ENCODE measurements around the gene PRPS1L1. TPM values are rescaled to one million over a fixed set of nuclear protein-coding genes. Genes with fewer than 3 reads are reported as not detected.

Gene PRPS1L1
- total RNA-seq, 1 experiment from 2014 or later = not detected

DNA sequence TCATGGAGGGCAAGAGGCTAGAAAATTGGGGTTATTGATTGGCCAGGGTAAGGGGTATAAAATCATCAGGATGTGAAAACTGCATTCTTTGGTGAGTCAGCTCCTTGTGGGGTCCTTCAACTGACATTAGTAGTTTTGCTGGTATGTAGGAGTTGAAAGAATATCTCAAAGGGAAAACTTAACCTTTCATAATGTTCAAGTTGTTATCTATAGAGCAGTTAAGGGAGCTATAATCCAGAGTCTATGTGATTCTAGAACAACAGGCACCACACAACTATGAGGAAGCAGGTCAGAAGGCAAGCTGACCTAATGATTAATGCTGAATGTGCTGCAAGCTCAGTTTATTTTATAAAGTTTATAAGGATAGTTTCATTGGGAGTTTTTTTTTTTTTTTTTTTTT lies 13.7 kb downstream of the PRPS1L1 start:
- no peaks in the 10 kb centered on the region for H3K4me1 ChIP-seq
- Mint-ChIP-seq H3K27ac (ENCODE audit: unreplicated experiment) (no peak overlapping the region), H3K27me3 (ENCODE audit: insufficient read depth, unreplicated experiment) (no peaks in the 10 kb centered on the region), H3K4me1 (ENCODE audit: low read depth, unreplicated experiment) (no peaks in the 10 kb centered on the region), H3K9me3 (ENCODE audit: unreplicated experiment) (peaks cover 20% of the 10 kb centered on the region), H3K36me3 (ENCODE audit: insufficient read depth, unreplicated experiment) (no peaks in the 10 kb centered on the region), H3K4me3 (ENCODE audit: unreplicated experiment) (no peak overlapping the region)
- H3K4me3 ChIP-seq (ENCODE audit: low read depth, low read length) = no peak overlapping the region
- intact Hi-C loops (cut with micrococcal nuclease; ENCODE audit: unreplicated experiment) = no loop called here
- no peaks in the 10 kb centered on the region for H3K9me3 ChIP-seq
- no peaks in the 10 kb centered on the region for H3K27me3 ChIP-seq (replicated peaks; ENCODE audit: control insufficient read depth, insufficient read depth, low read length)
- no peak for TF ChIP-seq CTCF (IDR thresholded peaks at IDR 0.05; ENCODE audit: insufficient read depth in 1 of 2, low read depth in 1 of 2, low read length in 1 of 2, severe bottlenecking in 1 of 2, unreplicated experiment in 1 of 2)
- H3K36me3 ChIP-seq (ENCODE audit: control insufficient read depth, insufficient read depth, low read length) = no peaks in the 10 kb centered on the region
- POLR2A ChIA-PET = no interaction called here
- no peak for DNase-seq
- CTCF ChIA-PET = no interaction called here
- BruUV-seq (replicated peaks) = no TSS peak

GRCh38 chr7:18004372-18004771 lies 23.3 kb downstream of the PRPS1L1 start:
- H3K36me3 Mint-ChIP-seq (ENCODE audit: insufficient read depth, unreplicated experiment) = no peaks in the 10 kb centered on the region
- no peaks in the 10 kb centered on the region for H3K27me3 ChIP-seq (replicated peaks; ENCODE audit: control insufficient read depth, insufficient read depth, low read length)
- H3K9me3 ChIP-seq = no peaks in the 10 kb centered on the region
- H3K4me1 ChIP-seq = no peaks in the 10 kb centered on the region
- no peak for TF ChIP-seq CTCF (IDR thresholded peaks at IDR 0.05; ENCODE audit: insufficient read depth in 1 of 2, low read depth in 1 of 2, low read length in 1 of 2, severe bottlenecking in 1 of 2, unreplicated experiment in 1 of 2)
- H3K27ac Mint-ChIP-seq (ENCODE audit: unreplicated experiment) = no peak overlapping the region
- no peaks in the 10 kb centered on the region for H3K36me3 ChIP-seq (ENCODE audit: control insufficient read depth, insufficient read depth, low read length)
- H3K4me3 ChIP-seq (ENCODE audit: low read depth, low read length) = no peak overlapping the region
- no peak for DNase-seq
- no peak overlapping the region for H3K4me3 Mint-ChIP-seq (ENCODE audit: unreplicated experiment)
- CTCF ChIA-PET = no interaction called here
- H3K4me1 Mint-ChIP-seq (ENCODE audit: low read depth, unreplicated experiment) = no peaks in the 10 kb centered on the region
- BruUV-seq (replicated peaks) = no TSS peak
- POLR2A ChIA-PET = no interaction called here
- intact Hi-C loops (cut with micrococcal nuclease; ENCODE audit: unreplicated experiment) = no loop called here
- H3K9me3 Mint-ChIP-seq (ENCODE audit: unreplicated experiment) = peaks cover 7% of the 10 kb centered on the region
- H3K27me3 Mint-ChIP-seq (ENCODE audit: insufficient read depth, unreplicated experiment) = no peaks in the 10 kb centered on the region

GRCh38 chr7:18003286-18003994 lies 24.2 kb downstream of the PRPS1L1 start:
- no peak overlapping the region for H3K27ac Mint-ChIP-seq (ENCODE audit: unreplicated experiment)
- Histone ChIP-seq H3K4me3 (ENCODE audit: low read depth, low read length) (no peak overlapping the region), H3K36me3 (ENCODE audit: control insufficient read depth, insufficient read depth, low read length) (no peaks in the 10 kb centered on the region), H3K9me3 (no peaks in the 10 kb centered on the region), H3K27me3 (replicated peaks; ENCODE audit: control insufficient read depth, insufficient read depth, low read length) (no peaks in the 10 kb centered on the region), H3K4me1 (no peaks in the 10 kb centered on the region)
- ChIA-PET POLR2A (no interaction called here), CTCF (no interaction called here)
- no peaks in the 10 kb centered on the region for H3K27me3 Mint-ChIP-seq (ENCODE audit: insufficient read depth, unreplicated experiment)
- DNase-seq = no peak
- intact Hi-C loops (cut with micrococcal nuclease; ENCODE audit: unreplicated experiment) = no loop called here
- peaks cover 7% of the 10 kb centered on the region for H3K9me3 Mint-ChIP-seq (ENCODE audit: unreplicated experiment)
- H3K4me3 Mint-ChIP-seq (ENCODE audit: unreplicated experiment) = no peak overlapping the region
- no peaks in the 10 kb centered on the region for H3K36me3 Mint-ChIP-seq (ENCODE audit: insufficient read depth, unreplicated experiment)
- TF ChIP-seq CTCF (IDR thresholded peaks at IDR 0.05; ENCODE audit: insufficient read depth in 1 of 2, low read depth in 1 of 2, low read length in 1 of 2, severe bottlenecking in 1 of 2, unreplicated experiment in 1 of 2) = no peak
- BruUV-seq (replicated peaks) = no TSS peak
- no peaks in the 10 kb centered on the region for H3K4me1 Mint-ChIP-seq (ENCODE audit: low read depth, unreplicated experiment)

Data from Caco-2 (cell line).